Sciatic nerve (tissue), 2 donors: ENCODE measurements around the gene COA5. TPM values are rescaled to one million over a fixed set of nuclear protein-coding genes. Genes with fewer than 3 reads are reported as not detected.

ENCODE experiments used
- ATAC-seq: fragments of 200-7000 bp; cut with Tn5 transposase; one replicate; pipeline ENCODE4 v1.9.1; 2020; ENCODE audit warnings: mild to moderate bottlenecking, moderate library complexity
- DNase-seq: peaks from one replicate; pipeline ENCODE4 v3.0.0-alpha.2; 2020; ENCODE audit warnings: low spot score
- intact Hi-C: fragments of 100-400 bp; cut with DNase I; formaldehyde crosslinking; loops from one replicate; pipeline ENCODE4 v1.14.2; 2022
- total RNA-seq: library from RNA; stranded (reverse); fragmentation: NEBNext Ultra II Directional; extraction: Animal tissue kit (Norgen Biotek cat#: 25700); gene quantifications from one replicate; pipeline ENCODE4 v1.2.1, GENCODE V29; 2021
- donor health status: DM: no; HTN: no; CAD: no.
- donor health status: DM: no; HTN: no; CAD: no.

The COA5 gene
- total RNA-seq = 38.2 TPM

GRCh38 chr2:98608116-98608961 is at the start of gene COA5, which contains the start of gene UNC50:
COA5 (minus strand) TSS chr2:98608512; CDS start chr2:98608405, 107 bp downstream.
UNC50 (plus strand) TSS chr2:98608589; CDS start chr2:98609760, 1,171 bp downstream.
- peak; percentile 95 for DNase-seq
- intact Hi-C loops = no loop called here
- ATAC-seq = peak; percentile 98

DNA sequence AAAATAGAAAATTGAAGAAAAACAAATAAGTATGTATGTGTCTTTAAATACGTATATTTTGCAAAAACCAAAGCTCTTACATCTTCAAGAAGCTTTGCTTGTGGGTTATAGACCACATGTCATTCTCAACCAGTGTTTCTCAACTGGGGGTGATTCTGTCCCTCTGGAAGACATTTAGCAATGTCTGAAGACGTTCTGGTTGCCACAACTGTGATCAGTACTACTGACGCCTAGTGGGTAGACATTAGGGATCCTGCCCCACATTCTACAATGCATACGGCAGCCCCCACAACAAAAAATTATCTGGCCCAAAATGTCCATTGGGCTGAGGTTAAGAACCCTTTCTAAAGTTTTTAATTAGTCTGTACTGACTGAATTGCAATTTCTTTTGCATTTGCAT is 48.5 kb upstream of the COA5 start:
- ATAC-seq (no peak), DNase-seq (no peak)
- intact Hi-C loops = no loop called here

DNA sequence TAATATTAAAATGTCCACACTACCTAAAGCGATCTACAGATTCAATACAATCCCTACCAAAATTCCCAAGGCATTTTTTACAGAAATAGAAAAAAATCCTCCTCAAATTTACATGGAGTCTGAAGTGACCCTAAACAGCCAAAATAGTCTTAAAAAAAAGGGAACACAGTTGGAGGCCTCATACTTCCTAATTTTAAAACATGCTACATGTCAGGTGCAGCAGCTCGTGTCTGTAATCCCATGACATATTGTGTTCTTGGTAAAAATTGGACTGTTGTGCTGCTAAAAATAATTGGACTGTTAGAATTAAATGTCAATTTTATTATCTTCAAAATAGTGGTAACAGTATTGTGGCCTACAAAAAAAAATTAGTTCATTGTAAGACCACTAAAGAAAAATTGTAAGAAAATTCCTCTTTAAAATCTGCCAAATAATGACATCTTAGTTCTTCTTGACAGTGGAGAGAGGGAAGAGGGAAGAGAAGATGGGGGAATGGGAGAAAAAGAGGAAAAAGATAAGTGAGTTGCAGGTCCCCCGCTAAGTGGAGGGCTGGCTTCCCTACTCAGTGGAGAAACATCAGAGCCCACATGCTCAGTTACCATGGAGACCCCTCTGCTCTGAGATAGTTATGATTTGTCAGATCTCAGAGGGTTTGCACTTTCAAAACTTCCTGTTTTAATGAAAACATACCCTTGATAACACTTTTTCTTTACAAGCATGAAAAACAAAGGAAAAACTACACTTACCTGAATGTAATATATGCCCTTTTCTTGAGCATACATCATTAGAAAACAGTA is 46.6 kb upstream of the COA5 start:
- ATAC-seq (no peak), DNase-seq (no peak)
- intact Hi-C loops = loop anchor here (5.0 kb wide), 1 partner anchor 182 kb away; no protein-coding TSS in a partner anchor

DNA sequence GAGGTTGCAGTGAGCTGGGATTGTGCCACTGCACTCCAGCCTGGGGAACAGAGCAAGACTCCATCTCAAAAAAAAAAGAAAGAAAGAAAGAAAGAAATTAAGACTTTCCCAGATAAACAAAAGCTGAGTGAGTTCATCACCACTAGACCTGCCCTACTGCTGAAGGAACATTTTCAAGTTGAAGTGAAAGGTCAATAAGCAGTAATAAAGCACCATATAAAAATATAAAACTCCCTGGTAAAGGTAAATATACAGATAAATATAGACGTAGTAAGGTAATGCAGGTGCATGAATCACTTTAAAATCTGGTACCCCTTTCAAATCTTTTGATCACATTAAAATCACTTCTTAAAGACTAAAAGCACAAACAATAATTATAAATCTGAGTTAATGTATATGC is 42.7 kb upstream of the COA5 start:
- intact Hi-C loops = loop anchor here (5.0 kb wide), 1 partner anchor 186 kb away; no protein-coding TSS in a partner anchor
- DNase-seq = no peak
- ATAC-seq = no peak

- no peak for DNase-seq
- intact Hi-C loops = loop anchor here (5.0 kb wide), 1 partner anchor 187 kb away; no protein-coding TSS in a partner anchor
- no peak for ATAC-seq
These were observed 41.7 kb upstream of the COA5 start for GRCh38 chr2:98649992-98650375.

GRCh38 chr2:98649135-98649991 is 41.1 kb upstream of the COA5 start:
- DNase-seq (peak; percentile 86), ATAC-seq (peak; percentile 87)
- intact Hi-C loops = no loop called here

DNA sequence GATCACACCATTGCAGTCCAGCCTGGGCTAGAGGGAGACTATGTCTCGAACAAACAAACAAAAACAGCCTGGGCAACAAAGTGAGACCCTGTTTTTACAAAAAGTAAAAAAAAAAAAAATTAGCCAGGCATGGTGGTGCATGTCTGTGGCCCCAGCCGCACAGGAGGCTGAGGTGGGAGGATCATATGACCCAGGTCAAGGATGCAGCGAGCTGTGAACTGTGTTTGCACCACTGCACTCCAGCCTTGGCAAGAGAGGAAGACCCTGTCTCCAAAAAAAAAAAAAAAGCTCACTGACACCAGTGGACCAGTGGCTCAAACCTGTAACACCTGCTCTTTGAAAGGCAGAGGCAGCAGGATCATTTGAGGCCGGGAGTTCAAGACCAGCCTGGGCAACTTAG is 40.1 kb upstream of the COA5 start:
- DNase-seq (no peak), ATAC-seq (no peak)
- intact Hi-C loops = no loop called here

DNA sequence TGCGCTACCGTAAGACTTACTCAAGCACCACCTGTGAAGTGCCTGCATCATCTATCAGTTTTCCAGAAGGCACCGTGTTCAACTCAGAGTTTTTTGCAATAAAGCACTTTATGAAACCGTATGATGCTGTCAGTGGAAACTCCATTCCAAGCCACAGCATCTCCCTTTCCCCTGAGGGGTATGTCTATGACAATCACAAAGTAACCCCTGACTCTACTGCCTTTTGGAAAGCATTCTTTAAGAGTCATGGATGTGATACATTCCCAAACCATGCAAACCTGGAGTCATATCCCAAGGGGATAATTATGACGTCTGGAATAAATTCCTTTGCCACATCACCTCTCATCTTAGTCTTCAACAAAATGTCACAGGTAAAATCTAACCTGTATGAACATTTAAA is 39.3 kb upstream of the COA5 start:
- ATAC-seq (no peak), DNase-seq (no peak)
- intact Hi-C loops = no loop called here

- intact Hi-C loops = no loop called here
- DNase-seq = no peak
These were observed 35.3 kb upstream of the COA5 start for GRCh38 chr2:98643496-98644100.

GRCh38 chr2:98637401-98638147 is 29.3 kb upstream of the COA5 start:
- intact Hi-C loops = no loop called here
- ATAC-seq (no peak), DNase-seq (no peak)

More at GRCh38 chr2:98643496-98644100, 35.3 kb upstream of the COA5 start:
- no peak for ATAC-seq

GRCh38 chr2:98634406-98635092 is 26.2 kb upstream of the COA5 start:
- DNase-seq (no peak), ATAC-seq (no peak)
- intact Hi-C loops = no loop called here

DNA sequence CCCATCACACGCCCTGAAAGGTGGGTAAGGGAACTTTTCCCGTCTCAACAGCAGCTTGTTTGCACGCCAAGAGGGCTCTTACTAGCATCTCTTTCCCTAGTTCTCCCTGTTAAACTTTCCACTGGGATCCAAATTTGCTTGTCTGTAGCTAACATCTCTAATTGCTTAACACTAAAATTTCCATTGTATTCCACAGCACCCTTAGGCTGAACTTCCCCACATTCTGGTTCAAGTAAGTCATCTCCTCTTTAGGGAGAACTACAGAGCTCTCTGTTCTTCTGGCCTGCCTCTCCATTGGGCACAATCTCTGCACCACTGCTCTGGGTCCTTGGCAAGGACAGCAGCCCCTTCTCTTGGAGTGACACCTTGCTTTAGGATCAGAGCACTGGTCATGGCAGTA is 24.0 kb upstream of the COA5 start:
- intact Hi-C loops = no loop called here
- DNase-seq (no peak), ATAC-seq (no peak)

DNA sequence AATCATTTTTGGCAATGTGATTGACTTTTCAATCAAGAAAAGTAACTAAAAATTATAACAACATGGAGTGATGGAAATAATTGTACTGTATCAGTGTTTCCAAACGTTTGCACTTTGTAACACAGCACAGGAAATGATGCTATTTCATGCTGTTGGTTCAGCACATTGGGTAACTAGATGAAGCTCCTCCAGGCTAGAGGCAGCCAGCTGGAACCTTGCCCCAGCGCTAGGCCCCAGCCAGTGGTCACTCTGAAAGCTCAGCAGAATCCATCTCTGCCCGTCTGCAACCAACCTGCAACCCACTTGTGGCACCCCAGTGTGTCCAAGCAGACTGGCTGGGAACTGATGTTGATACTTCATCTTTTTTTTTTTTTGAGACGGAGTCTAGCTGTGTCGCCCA is 15.3 kb upstream of the COA5 start:
- intact Hi-C loops = no loop called here
- peak; percentile 74 for DNase-seq

DNA sequence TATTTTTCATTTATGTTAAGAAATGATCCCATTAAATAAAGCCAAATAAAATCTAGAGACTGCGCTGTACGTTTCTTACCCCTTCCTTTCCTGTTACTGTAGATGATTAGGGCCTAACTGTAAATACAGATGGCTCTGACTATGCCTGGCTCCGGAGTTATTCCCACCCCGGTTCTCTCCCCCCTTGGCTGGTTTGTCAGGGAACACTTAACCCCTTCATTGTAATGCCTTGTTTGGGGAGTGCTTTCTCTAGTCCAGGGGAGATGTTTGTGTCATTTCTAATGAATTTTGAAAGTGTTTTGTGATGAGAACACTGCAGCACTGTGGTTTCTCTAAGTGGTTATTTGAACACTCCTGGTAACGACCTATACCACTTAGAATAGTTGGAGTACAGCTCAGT is 8.8 kb upstream of the COA5 start:
- intact Hi-C loops = no loop called here
- DNase-seq (no peak), ATAC-seq (no peak)

More for the DNA sequence above, 15.3 kb upstream of the COA5 start:
- peak; percentile 66 for ATAC-seq

- DNase-seq (no peak), ATAC-seq (no peak)
- intact Hi-C loops = no loop called here
These were observed 7.2 kb upstream of the COA5 start for GRCh38 chr2:98615481-98615880.

DNA sequence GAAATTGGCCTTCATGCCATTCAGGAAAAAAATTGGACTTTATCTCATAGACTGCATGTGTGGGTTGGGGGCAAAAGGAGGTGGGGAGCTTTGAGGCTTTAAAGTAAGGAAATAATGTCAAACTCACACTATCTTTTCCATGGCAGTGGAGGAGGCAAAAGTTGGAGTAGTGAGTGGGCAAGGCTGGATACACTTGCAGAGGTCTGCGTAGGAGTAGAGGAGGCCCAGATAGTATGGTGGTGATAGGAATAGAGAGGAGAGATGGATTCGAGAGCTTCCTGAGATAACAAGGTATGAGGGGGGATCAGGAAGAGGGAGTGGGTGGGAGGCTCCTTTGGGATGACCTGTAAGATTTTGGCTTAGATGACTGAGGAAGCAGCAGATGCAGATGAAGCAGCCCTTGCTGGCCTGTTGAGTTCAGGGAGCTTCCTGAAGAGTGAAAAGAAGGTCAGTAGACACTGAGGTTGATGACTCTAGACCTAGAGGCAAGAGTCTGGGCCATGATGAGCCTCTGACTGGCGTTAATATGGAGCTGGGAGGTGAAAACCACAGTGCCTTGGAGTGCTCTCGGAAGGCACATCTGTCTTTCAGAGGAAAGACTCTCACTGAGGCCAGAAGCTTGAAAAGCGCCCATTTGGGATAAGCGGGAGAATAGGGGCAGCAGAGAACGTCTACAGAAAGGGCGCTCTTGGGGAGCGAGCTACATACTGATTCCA is 5.9 kb upstream of the COA5 start:
- no peak for ATAC-seq
- intact Hi-C loops = no loop called here
- DNase-seq = no peak
